Measurements from ENCODE around the gene CREG2.

DNA sequence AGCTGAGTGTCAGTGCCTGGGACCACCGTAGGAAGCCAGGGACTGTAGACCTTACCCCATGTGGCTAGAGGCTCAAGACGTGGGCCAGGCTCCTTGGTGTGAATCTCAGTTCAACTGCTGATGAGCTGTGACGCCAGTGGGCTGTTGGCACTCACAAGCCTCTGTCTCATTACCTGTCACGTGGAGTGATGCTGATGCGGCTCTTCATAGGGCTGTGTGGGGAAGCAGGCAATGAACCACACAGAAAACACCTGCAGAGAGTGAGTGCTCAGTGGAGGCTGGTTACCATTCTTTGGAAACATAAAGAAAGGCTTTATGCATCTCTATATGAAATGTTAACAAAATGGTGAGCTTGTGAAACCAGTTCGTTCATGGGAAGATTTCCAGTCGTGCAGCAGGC is 36.1 kb downstream of the CREG2 start:
- TF ChIP-seq CTCF (conservative IDR thresholded peaks at IDR 0.05; ENCODE audit: low read depth, low read length) (no peak), EZH2 (IDR thresholded peaks at IDR 0.05; ENCODE audit: borderline replicate concordance, low read depth, low read length, poor library complexity, severe bottlenecking) (no peak)

Data from A673 (cell line).